HTERT RPE-1 (cell line): ENCODE measurements around the gene WSCD2.
"Not testable (repeated sequence)": the region's sequence is repeated elsewhere in the genome, so short reads cannot be mapped to it uniquely, and the experiment has no call there.

Experiments
- in situ Hi-C: fragments of 300-500 bp; cut with MboI; formaldehyde crosslinking; loops from 4 replicates; pipeline ENCODE4 v1.14.3; 2020; ENCODE audit warnings: low sequenced_read_pairs

Gene WSCD2

DNA sequence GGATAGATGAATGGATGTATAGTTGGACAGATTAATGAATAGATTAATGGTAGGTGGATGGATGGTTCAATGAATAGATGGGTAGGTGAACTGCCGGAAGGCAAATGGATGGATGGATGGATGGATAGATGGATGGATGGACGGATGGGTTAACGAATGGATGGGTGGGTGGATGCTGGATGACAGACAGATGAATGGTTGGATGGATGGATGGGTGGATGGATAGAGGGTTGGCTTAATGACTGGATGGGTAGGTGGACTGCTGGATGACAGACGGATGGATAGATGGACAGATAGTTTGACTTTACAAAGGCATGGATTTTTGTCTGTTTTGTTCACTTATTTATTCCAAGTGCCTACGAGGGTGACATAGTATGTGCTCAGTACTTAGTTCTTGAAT lies 64.4 kb downstream of the WSCD2 start:
- in situ Hi-C loops = no loop called here

DNA sequence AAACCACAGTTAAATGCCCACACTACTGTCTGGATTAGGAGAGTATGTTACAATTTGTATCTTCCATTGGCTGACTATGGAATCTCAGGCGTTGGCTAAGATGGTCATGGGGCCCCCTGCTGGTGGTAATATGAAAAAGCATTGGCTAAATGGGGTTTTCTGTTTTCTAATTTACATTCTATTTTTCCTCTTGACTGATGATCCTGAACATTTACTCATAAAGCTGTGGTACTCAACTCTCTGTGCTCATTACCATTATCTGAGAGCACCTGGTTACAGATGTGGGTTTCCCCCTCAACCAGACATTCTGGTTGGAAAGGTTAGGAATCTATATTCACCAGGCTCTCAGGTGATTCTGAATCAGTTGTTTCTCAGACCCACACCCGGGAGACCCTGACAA lies 64.8 kb downstream of the WSCD2 start:
- in situ Hi-C loops = no loop called here

DNA sequence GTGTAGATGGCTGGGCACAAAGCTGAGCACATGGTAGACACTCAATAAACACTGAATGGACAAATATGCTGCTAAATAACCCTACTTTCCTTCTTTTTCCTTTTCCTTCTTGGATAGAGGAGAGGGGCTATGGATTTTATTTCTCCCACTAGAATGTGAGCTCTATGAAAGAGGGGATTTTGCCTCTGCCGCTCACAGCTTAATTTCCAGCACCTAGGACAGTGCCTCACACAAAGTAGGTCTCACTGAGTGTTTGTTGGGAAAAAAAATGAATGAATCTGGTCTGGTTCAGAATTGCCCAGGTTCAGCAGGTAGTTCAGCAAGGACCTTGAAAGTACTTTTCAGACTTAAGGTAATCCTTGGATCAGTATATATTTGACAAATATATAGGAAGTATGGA lies 65.5 kb downstream of the WSCD2 start:
- in situ Hi-C loops = no loop called here

DNA sequence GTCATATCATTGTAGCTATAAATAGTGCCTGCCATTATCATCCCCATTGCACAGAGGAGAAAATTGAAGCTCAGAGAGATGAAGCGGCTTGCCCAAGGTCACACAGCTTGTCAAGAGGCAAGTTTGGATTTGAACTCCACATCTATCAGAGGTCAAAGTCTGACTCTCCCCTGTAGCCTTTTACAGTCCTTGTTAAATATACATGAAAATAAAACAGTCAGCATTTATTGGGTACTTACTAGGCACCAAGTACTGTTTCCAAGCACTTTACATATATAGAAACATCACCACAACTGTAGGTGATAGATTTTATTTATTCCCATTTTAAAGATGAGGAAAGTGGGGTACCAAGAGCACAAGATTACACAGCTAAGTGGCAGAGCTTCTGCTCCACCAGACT lies 67.2 kb downstream of the WSCD2 start:
- in situ Hi-C loops = no loop called here

DNA sequence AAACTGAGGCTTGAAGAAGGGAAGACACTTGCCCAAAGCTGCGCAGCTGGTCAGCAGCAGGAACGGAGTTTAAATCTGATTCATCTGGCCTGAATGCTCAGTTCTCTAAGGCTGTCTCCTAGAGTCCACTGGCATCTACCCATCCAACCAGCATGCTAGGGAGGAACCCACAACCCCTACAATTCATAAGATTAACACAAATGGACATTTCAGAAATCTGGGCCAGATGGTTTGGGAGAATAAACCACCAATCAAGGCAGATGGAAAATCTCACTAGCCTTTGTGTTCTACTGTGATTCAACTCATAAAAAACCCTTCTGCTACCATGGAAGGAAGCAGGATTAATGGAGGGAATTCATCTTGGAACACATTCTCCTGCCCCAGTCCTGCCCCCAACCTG lies 67.8 kb downstream of the WSCD2 start:
- in situ Hi-C loops = no loop called here

DNA sequence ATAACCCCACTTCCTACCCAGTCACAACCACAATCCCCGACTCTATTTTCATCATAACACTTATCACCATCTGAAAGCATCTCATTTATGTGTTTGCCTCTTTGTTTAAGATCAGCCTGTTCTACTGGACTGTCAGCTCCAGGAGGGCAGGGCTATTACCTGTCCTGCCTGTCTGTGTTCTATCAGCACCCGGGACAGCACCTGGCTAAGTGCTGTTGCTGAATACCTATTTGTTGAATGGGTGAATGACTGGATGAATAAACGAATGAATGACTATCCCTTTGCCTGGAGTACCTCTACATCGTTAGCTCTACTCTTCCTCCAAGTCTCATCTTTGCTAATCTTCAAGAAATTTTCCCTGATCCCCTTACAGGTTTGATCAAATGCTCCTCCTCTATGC lies 69.0 kb downstream of the WSCD2 start:
- in situ Hi-C loops = no loop called here

DNA sequence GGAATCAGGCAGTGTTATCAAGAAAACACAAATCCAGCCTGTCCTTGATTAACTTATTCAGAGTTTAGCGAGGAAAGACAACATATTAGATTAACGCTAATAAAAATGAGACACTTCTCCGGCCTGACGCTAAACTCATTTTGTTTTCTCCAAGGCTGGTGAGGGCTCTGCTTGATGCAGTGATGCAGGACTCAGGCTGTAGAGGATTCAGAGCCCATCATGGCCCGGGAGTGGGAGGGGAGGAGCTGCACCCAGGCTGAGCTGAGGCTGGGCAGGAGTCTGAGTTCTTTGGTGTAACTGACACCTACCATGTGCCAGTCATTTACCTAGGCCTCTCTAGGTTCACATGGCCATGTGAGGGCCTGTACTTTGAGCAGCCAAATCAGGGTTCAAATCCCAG lies 70.0 kb downstream of the WSCD2 start:
- in situ Hi-C loops = no loop called here

DNA sequence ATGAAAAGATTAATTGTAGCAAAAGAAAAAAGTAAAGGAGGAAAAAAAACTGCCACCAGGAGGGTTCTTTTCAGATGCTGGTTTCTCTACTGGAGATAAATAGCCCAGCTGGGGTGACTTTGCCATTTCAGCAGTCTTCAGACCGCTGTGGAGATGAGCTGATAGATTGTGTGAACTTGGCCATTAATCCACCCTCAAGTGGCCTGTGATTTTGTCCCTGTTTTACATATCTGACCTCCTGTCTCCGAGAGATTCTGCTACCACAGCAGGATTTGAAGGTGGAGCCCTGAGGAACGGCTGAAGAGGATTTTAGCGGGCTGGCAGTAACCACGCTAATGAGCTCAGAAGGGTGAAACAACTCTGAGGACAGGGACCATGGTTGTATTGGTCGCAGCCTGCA lies 72.7 kb downstream of the WSCD2 start:
- in situ Hi-C loops = no loop called here

DNA sequence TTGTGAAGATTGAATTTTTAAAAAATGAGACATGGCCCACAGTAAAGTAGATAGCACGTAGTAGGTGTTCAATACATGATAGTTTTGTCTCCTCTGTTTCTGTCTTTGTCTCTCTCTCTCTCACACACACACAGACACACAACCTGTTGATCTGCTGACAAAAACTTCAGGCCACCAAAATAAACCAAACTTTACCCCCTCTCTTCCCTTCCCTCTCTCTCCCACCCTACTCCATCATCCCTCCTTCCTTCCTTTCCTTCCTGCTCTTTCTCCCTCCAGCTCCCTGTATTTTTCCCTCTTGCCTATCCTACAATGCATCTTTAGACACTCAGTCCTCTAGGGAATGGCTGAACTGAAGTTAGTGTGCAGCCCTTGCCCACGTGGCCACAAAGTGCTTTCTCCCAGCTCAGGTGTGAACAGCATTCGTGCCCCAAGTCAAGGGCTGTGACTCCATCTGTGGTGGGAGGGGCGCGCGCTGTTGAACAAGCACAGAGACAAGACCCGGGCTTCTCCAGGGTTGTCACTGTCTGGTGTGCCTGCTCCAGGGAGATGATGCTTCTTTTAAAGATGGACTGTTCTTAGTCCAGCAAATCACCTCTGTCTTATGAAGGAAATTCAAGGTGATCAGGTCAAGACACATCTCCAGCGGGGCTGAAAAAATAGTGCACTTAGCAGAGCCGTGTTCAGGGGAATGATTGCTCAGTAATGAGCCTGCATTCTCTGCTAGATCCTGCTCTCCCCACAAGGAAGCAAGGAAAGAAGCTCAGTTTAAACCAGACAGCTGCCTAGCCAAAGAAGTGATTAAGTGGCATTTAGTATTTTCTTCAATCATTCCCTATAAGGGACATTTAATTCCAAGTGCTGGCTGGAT lies 75.3 kb downstream of the WSCD2 start:
- in situ Hi-C loops = no loop called here

DNA sequence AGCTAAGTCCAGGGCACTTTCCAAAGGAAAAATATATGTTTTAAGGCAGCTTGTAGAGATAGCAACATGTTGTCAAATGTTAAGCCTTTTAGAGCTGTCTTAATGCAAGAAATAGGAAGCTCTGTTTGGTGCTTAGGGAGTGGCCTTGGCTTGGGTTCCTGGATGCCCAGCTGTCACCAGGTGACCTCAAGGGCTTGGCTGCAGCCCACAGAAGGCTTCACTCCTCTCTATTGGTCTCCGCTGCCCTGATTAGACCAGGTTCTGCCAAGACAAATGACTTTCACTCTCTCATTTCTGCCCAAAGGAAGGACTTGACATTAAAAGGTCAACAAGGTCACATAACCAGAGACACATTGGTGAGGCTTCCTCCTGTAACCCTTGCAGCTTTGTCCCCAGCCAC lies 76.8 kb downstream of the WSCD2 start:
- in situ Hi-C loops = no loop called here

DNA sequence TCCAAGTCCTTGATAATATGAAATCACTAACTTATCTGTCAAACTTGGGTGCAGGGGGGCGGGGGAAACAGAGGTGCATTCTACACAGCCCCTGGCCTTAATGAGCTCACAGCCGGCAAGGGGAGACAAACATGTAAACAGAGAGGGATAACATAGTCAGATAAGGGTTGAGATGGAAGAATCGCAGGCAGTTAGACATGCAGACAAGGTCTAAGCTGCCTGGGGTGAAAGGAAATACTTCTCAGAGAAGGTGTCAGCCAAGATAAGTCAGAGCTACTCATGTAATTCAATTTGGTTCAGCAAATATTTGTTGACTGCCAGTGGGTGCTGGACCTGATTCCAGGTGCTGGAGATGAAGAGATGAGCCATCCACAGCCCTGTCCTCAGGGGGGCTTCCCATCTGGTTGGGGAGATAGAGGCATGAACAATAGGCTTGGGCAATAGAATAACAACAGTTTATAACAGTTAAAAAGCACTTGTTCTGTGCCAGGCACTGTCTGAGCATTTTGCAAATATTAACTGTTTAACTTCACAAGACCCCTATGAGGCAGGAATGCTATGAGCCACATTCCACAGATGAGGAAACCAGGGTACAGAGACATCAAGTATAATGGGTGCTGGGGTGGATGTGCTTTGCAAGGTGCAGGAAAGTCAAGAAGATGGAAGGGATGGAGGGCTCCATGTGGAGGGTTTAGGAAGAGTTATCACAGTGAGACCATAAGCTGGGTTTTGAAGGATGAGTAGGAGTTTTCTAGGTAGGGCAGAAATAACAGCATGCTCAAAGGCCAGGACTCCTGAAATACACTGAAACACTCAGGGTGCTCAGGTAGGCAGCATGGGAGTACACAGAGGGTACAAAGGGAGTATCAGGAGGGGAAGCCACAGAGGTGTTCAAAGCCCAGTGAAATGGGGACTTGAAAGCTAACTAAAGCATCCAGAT lies 79.0 kb downstream of the WSCD2 start:
- in situ Hi-C loops = no loop called here

DNA sequence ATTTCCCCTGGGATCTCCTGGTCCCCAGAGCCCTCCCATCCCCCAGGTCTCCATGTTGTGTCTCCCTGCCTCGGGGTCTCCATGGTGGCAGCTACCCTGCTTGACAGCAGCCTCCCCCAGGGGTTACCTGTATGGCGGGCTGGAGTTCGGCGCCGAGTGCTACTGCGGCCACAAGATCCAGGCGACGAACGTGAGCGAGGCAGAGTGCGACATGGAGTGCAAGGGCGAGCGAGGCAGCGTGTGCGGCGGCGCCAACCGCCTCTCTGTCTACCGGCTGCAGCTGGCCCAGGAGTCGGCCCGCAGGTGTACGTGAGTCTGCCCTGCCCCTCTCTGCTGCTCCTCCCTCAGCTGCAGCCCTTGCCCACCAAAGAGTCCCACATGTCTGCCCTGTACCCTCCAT lies 80.9 kb downstream of the WSCD2 start:
- in situ Hi-C loops = no loop called here

DNA sequence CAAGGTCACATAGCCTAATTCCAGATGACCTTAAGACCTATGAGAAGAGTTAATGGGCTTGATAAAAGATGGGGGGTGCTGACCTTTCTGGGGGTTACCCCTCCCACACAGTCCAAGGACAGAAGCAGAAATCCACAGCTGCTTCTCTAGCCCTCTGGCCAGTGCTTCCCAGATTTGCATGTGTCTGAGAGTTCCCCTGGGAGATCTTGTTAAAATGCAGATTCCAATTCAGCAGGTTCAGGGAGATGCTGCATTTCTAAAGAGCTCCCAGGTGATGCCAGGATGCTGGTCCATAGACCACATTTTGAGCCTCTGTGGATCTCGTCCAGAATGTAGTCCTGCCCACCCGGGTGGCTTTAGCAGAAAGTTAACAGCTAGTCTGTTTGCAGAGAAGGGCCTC lies 82.1 kb downstream of the WSCD2 start:
- in situ Hi-C loops = no loop called here

DNA sequence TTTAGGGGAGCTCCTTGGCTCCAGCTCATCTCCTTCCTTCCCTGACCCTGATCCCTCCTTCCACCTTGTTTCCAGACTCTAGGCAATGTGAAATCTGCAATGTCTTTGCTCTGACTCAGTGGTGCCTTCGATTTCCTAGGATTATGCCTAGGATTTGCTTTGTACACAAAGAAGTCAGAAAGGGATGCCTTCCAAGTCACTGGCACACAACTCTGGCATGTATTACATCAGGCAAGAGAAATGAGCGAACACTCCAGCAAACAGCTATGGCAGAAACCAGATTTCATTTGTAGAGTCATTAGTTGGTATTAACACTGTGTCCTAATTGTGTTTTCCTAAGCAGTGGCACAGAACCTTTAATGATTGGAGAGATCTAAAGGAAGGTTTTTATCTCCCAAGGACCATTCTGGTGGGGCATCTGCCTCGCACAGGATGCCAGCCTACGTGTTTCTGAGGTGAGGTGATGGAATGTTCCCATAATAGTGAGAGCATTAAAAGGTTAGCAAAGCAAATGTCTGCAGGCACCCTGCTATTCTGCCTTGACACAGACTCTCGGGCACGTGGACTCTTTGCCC lies 84.9 kb downstream of the WSCD2 start:
- in situ Hi-C loops = no loop called here

DNA sequence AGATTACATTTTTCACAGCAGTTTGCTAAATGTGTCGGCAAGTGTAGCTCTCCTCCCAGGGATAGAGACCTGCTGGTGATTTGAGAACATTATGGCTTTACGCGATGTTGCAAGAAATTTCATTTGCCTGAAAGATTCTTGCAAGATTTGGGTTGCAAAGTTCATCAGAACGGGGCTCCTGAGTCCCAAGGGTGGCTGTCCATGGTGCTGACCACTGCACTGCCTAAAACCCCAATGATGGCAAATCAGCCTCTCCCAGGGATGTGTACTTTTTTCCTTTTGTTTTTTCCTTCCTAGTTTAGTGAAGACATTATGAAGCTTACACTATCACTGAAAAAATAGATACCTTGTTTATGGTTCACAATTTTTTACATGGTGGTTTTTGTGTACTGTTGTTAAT lies 85.4 kb downstream of the WSCD2 start:
- in situ Hi-C loops = no loop called here

DNA sequence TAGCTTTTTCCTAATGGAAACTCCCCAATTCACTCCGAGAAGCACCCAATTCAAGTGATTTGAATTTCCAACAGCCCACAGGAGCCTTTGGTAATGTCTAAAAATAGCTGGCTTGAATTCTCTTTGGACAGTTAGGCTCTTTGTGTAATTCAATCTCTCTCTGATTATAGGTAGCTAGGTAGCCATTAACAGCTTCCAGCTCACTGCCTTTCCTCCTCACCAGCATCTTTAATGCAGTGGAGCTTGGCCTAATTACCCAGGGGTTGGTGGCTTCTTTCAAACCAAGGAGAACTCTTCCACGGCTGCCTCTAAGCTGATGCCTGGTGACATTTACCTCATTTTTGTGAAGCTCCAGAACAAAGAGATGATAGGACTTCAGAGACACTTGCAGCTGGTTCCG lies 86.4 kb downstream of the WSCD2 start:
- in situ Hi-C loops = no loop called here

DNA sequence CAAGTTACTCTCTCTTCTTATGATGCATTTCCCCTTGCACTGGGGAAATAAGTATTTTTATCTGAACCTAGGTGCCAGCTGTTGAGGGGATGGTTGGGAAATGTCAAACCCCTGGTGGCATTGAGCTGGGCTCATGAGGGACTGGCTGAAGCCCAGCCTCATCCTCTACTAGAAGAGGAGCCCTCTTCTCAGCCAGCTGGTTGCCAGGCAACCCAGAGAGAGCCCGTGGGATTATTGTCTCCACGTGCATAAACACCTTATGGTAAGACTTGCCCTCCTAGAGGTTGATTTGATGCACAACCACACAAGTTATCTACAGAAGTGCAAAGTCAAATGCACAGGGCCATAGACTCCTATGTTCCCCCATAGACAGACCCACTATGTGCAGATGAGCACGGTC lies 89.8 kb downstream of the WSCD2 start:
- in situ Hi-C loops = no loop called here

DNA sequence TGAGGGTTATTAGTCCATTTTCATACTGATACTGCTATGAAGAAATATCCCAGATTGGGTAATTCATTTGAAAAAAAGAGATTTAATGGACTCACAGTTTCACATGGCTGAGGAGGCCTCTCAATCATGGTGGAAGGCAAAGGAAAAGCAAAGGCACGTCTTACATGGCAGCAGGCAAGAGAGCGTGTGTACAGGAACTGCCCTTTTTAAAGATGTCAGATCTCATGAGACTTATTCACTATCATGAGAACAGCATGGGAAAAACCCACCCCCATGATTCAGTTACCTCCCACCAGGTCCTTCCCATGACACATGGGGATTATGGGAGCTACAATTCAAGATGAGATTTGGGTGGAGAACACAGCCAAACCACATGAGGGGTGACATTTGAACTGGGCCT lies 96.0 kb downstream of the WSCD2 start:
- in situ Hi-C loops = not testable (repeated sequence)

DNA sequence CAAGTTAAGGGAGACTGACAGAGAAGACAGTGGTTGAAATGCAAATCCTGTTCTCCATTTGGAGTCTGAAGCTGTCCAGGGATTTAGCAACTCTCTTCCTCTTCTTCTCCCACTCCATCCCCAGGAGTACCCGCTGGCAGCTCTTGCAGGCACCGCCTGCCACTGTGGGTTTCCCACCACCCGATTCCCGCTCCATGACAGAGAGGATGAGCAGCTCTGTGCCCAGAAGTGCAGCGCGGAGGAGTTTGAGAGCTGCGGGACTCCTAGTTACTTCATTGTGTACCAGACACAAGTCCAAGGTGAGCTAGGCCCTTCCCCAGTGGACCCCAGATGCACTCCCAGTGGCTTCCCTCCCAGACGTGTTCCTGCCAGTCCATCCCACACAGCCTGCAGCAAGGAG lies 97.8 kb downstream of the WSCD2 start:
- in situ Hi-C loops = no loop called here

DNA sequence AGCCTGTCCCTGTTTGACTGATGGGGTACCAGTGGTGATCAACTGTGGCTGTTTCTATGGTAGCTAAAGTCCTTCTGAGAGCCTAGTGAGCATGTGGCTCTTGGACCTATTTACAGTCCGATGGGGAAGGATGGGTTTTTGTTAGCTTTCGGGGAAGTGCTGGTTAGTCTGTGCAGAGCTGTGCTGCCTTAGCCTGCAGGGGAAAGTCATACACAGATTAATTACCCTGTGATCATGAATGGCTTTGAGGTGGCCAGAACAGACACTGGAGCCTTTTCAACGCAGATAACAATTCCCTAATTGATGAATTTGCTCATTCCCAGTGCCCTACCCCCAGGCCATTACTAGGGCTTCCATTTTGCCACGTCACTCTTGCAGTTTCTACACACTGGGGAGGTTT lies 99.7 kb downstream of the WSCD2 start:
- in situ Hi-C loops = no loop called here

DNA sequence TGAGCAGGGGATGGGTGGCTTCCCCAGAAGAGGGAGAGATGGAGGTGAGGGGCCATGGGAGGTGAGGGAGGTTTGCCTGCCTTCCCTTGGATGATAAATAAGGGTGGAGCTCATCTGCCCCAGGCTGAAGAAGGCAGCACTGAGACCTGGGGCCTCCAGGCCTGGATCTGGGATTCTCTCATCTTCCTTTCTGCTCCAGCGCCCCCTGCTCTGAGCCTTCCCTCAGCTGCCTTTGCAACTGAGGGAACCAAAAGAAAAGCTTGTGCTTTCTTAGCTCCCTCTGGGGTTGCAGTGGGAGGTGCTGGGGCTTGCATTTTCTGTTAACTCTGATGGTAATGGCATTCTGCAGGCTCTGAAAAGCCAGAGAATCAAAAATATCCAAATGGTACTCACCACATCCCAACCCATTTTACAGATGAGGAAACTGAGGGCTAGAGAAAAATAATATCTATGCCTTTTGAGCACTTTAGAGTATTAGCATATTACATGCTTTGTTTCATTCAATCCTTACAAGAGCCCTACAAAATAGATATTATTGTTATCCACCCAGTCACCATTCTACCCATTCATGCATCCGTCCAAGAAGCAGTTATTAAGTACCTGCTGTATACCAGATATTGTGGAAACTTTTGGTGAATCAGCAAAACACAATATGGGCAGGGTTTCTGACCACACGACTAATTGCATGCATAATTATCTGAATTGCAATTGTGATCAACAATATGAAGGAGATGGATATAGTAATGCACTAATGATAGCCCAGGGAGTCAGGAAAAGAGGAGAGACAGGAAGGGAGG lies 102.2 kb downstream of the WSCD2 start:
- in situ Hi-C loops = no loop called here
